H1 (cell line): Measurements from ENCODE around the gene KCNT1. TPM values are rescaled to one million over a fixed set of nuclear protein-coding genes. Genes with fewer than 3 reads are reported as not detected.

Experiments used
- CTCF ChIA-PET: fragments of 300-600 bp; sonication (Branson Sonifier 250); formaldehyde crosslinking; loops from one replicate; lab custom pipeline; 2021; ENCODE audit not compliant: partially characterized antibody; lab: Charles Lee
- POLR2A ChIA-PET: fragments of 300-600 bp; sonication (Branson Sonifier 250); formaldehyde crosslinking; loops from one replicate; lab custom pipeline; 2021; ENCODE audit warnings: inconsistent platforms; ENCODE audit not compliant: partially characterized antibody; lab: Charles Lee
- DNase-seq, 2 experiments: peaks; one replicate each; pipeline versions ENCODE4 v3.0.0 to v3.0.0-alpha.2; 2010 to 2022; ENCODE audit warnings: low spot score in 2 of 2, low read depth in 1 of 2, mixed read lengths in 1 of 2
- FAIRE-seq: peaks from 2 replicates; lab custom pipeline; 2011; peaks lifted over from hg19 to GRCh38; lab: Jason Lieb, UNC
- H2AFZ ChIP-seq: 2 replicates; pipeline ENCODE4 v1.8.1; 2012; ENCODE audit warnings: low read length, inconsistent platforms
- H2AK5ac ChIP-seq: 2 replicates; pipeline ENCODE4 v1.6.1; 2013; ENCODE audit warnings: low read depth, low read length
- H2BK120ac ChIP-seq: replicated peaks from 2 replicates; pipeline ENCODE3; 2013; ENCODE audit warnings: low read depth, low read length, inconsistent platforms
- H2BK12ac ChIP-seq: 2 replicates; pipeline ENCODE4 v1.6.1; 2013; ENCODE audit warnings: low read depth, low read length
- H2BK15ac ChIP-seq: 2 replicates; pipeline ENCODE4 v1.6.1; 2013; ENCODE audit warnings: low read length
- H2BK20ac ChIP-seq: 2 replicates; pipeline ENCODE4 v1.6.1; 2013; ENCODE audit warnings: low read length
- H2BK5ac ChIP-seq: 2 replicates; pipeline ENCODE4 v1.6.1; 2013; ENCODE audit warnings: low read depth, low read length
- H3K14ac ChIP-seq: 2 replicates; pipeline ENCODE4 v1.6.1; 2013; ENCODE audit warnings: inconsistent platforms; ENCODE audit not compliant: insufficient read length
- H3K18ac ChIP-seq: 2 replicates; pipeline ENCODE4 v1.6.1; 2013; ENCODE audit warnings: low read length; ENCODE audit errors: extremely low read depth
- H3K23ac ChIP-seq: 2 replicates; pipeline ENCODE4 v1.6.1; 2013; ENCODE audit warnings: inconsistent platforms; ENCODE audit not compliant: insufficient read length
- H3K23me2 ChIP-seq: 2 replicates; pipeline ENCODE4 v1.6.1; 2013; ENCODE audit warnings: low read depth, low read length
- H3K27ac ChIP-seq: 2 replicates; pipeline ENCODE4 v1.6.1; 2011; ENCODE audit warnings: low read depth, low read length, inconsistent platforms
- H3K27me3 ChIP-seq, 4 experiments: replicated peaks in 1 of 4; 1 replicate in 1 of 4; 2 replicates in 3 of 4; pipeline versions ENCODE4 v1.6.1 to v1.8.1; 2011 to 2013; ENCODE audit warnings: low read length in 3 of 4, mild to moderate bottlenecking in 3 of 4, inconsistent platforms in 2 of 4, mixed read lengths in 2 of 4, moderate library complexity in 1 of 4; ENCODE audit not compliant: control insufficient read depth in 3 of 4, insufficient read depth in 3 of 4; ENCODE audit errors: extremely low read depth in 1 of 4
- H3K36me3 ChIP-seq, 4 experiments: 2 replicates each; pipeline versions ENCODE4 v1.6.1 to v1.8.1; 2011 to 2013; ENCODE audit warnings: mild to moderate bottlenecking in 4 of 4, low read length in 3 of 4, moderate library complexity in 2 of 4, control low read depth in 1 of 4, inconsistent platforms in 1 of 4; ENCODE audit not compliant: insufficient read depth in 4 of 4, control insufficient read depth in 2 of 4
- H3K4ac ChIP-seq: replicated peaks from 2 replicates; pipeline ENCODE3; 2013; ENCODE audit warnings: low read length, low read depth, mixed read lengths, inconsistent platforms; ENCODE audit not compliant: insufficient read length
- H3K4me1 ChIP-seq, 4 experiments: replicated peaks in 1 of 4; 1 replicate in 1 of 4; 2 replicates in 3 of 4; pipeline versions ENCODE4 v1.6.1 to v1.8.1; 2011 to 2013; ENCODE audit warnings: low read length in 3 of 4, inconsistent platforms in 2 of 4, mixed read lengths in 1 of 4; ENCODE audit not compliant: insufficient read depth in 4 of 4, control insufficient read depth in 3 of 4
- H3K4me2 ChIP-seq, 2 experiments: 2 replicates each; pipeline versions ENCODE4 v1.6.1 to v1.8.1; 2011 to 2013; ENCODE audit warnings: low read depth in 2 of 2, low read length in 2 of 2, control low read depth in 1 of 2, inconsistent platforms in 1 of 2, mild to moderate bottlenecking in 1 of 2; ENCODE audit not compliant: insufficient read depth in 1 of 2
- H3K4me3 ChIP-seq, 4 experiments: fragments of 200-600, 300-600 bp in 1 of 4; sonication (generic), shearing (Covaris generic), sonication (Bioruptor Twin) in 1 of 4; 2 replicates each; pipeline versions ENCODE4 v1.5.1 to v1.8.1; 2011 to 2016; ENCODE audit warnings: low read length in 4 of 4, low read depth in 3 of 4, control low read depth in 2 of 4, inconsistent platforms in 2 of 4, mild to moderate bottlenecking in 2 of 4, mixed read lengths in 1 of 4, moderate library complexity in 1 of 4; ENCODE audit not compliant: insufficient read depth in 2 of 4; ENCODE audit errors: extremely low read depth in 1 of 4
- H3K56ac ChIP-seq: replicated peaks from 2 replicates; pipeline ENCODE3; 2013; ENCODE audit warnings: low read depth, mild to moderate bottlenecking, mixed read lengths, low read length, inconsistent platforms; ENCODE audit not compliant: insufficient read length
- H3K79me1 ChIP-seq: 2 replicates; pipeline ENCODE4 v1.6.1; 2013; ENCODE audit warnings: low read depth, low read length, control low read depth
- H3K79me2 ChIP-seq, 2 experiments: 2 replicates each; pipeline versions ENCODE4 v1.6.1 to v1.8.1; 2012 to 2013; ENCODE audit warnings: low read length in 2 of 2, mild to moderate bottlenecking in 2 of 2, inconsistent platforms in 1 of 2; ENCODE audit not compliant: insufficient read depth in 2 of 2, control insufficient read depth in 1 of 2
- H3K9ac ChIP-seq, 4 experiments: replicated peaks in 1 of 4; 1 replicate in 1 of 4; 2 replicates in 3 of 4; pipeline versions ENCODE4 v1.6.1 to v1.8.1; 2011 to 2013; ENCODE audit warnings: low read depth in 3 of 4, low read length in 3 of 4, control low read depth in 2 of 4, mild to moderate bottlenecking in 2 of 4, moderate library complexity in 2 of 4, inconsistent platforms in 1 of 4; ENCODE audit errors: extremely low read depth in 1 of 4
- H3K9me3 ChIP-seq, 2 experiments: 2 replicates each; pipeline versions ENCODE4 v1.6.1 to v1.8.1; 2012 to 2013; ENCODE audit warnings: mild to moderate bottlenecking in 2 of 2, moderate library complexity in 2 of 2, control low read depth in 1 of 2, inconsistent platforms in 1 of 2, low read depth in 1 of 2, low read length in 1 of 2, mixed read lengths in 1 of 2; ENCODE audit not compliant: insufficient read depth in 2 of 2
- H4K20me1 ChIP-seq, 2 experiments: replicated peaks in 1 of 2; 2 replicates each; pipeline versions ENCODE3 to v1.8.1; 2011 to 2013; ENCODE audit warnings: inconsistent platforms in 2 of 2, low read length in 2 of 2, mild to moderate bottlenecking in 1 of 2; ENCODE audit not compliant: insufficient read depth in 2 of 2, control insufficient read depth in 1 of 2
- H4K5ac ChIP-seq: 2 replicates; pipeline ENCODE4 v1.6.1; 2013; ENCODE audit warnings: low read length, low read depth, mixed read lengths, inconsistent platforms; ENCODE audit not compliant: insufficient read length
- H4K8ac ChIP-seq: 2 replicates; pipeline ENCODE4 v1.8.0; 2013; ENCODE audit warnings: mild to moderate bottlenecking, moderate library complexity, low read length, inconsistent platforms; ENCODE audit not compliant: insufficient read depth; ENCODE audit errors: extremely low read depth
- H4K91ac ChIP-seq: replicated peaks from 2 replicates; pipeline ENCODE3; 2013; ENCODE audit warnings: low read length, mixed read lengths, inconsistent platforms; ENCODE audit not compliant: insufficient read length
- ATF2 ChIP-seq: IDR thresholded peaks from 2 replicates; pipeline ENCODE4 v1.6.1; 2012; ENCODE audit warnings: low read length, inconsistent platforms
- CBX5 ChIP-seq: fragments of 300-800, 300-1000 bp; sonication (generic); IDR thresholded peaks from 2 replicates; pipeline ENCODE4 v1.7.1; 2016; ENCODE audit warnings: antibody characterized with exemption, low read length, low read depth
- CHD2 ChIP-seq: IDR thresholded peaks from 2 replicates; pipeline ENCODE4 v1.6.1; 2012; ENCODE audit warnings: low read length, improper control_type of control experiment
- CREB1 ChIP-seq: IDR thresholded peaks from 2 replicates; pipeline ENCODE4 v1.6.1; 2012; ENCODE audit warnings: inconsistent platforms
- CTBP2 ChIP-seq: IDR thresholded peaks from 2 replicates; pipeline ENCODE4 v1.7.0; 2011; ENCODE audit warnings: borderline replicate concordance, mild to moderate bottlenecking, moderate library complexity, mixed read lengths, low read length; ENCODE audit not compliant: insufficient read depth, insufficient read length
- EZH2 ChIP-seq: fragments of 200-600 bp; sonication (generic); IDR thresholded peaks from 2 replicates; pipeline ENCODE4 v1.7.1; 2012; ENCODE audit warnings: low read depth, mild to moderate bottlenecking, moderate library complexity, low read length, inconsistent platforms; ENCODE audit not compliant: severe bottlenecking
- GABPA ChIP-seq: IDR thresholded peaks from 2 replicates; pipeline ENCODE4 v1.6.1; 2011; ENCODE audit warnings: mild to moderate bottlenecking, low read length, moderate library complexity, borderline replicate concordance; ENCODE audit not compliant: insufficient read depth
- JUN ChIP-seq: IDR thresholded peaks from 2 replicates; pipeline ENCODE4 v1.6.1; 2011; ENCODE audit warnings: low read depth, mild to moderate bottlenecking, improper control_type of control experiment, low read length
- JUND ChIP-seq: IDR thresholded peaks from 2 replicates; pipeline ENCODE4 v1.6.1; 2011; ENCODE audit warnings: mild to moderate bottlenecking, improper control_type of control experiment, low read length
- SP4 ChIP-seq: IDR thresholded peaks from 2 replicates; pipeline ENCODE4 v1.6.1; 2012; ENCODE audit warnings: low read length, inconsistent platforms
- SRF ChIP-seq: IDR thresholded peaks from 2 replicates; pipeline ENCODE4 v1.6.1; 2011; ENCODE audit warnings: mild to moderate bottlenecking, low read depth, low read length, moderate library complexity
- TAF7 ChIP-seq: optimal IDR thresholded peaks from 2 replicates; pipeline ENCODE3; 2011; ENCODE audit warnings: low read depth, mild to moderate bottlenecking, inconsistent platforms, low read length, moderate library complexity, borderline replicate concordance
- WGBS, 2 experiments: shearing (Covaris generic) in 1 of 2; methylation state at CpG; one replicate each; pipeline versions ENCODE4 v1.1.6 to v1.1.7; 2013 to 2015; ENCODE audit warnings: low lambda C conversion rate in 2 of 2, mixed read lengths in 2 of 2, inconsistent platforms in 1 of 2, low coverage in 1 of 2, missing lambda C conversion rate in 1 of 2; ENCODE audit not compliant: insufficient replicate concordance in 2 of 2, insufficient coverage in 1 of 2, insufficient read length in 1 of 2; ENCODE audit errors: extremely low coverage in 1 of 2, missing lambda C conversion rate in 1 of 2; 5-methylcytosine and 5-hydroxymethylcytosine counted together
- polyA plus RNA-seq, 7 experiments: library from polyadenylated mRNA; depleted of rRNA in 3 of 7; stranded (reverse) in 5 of 7; unstranded in 2 of 7; fragments of >200 nt in 5 of 7; fragments of 200-250 nt in 2 of 7; gene quantifications; 1 replicate in 5 of 7; 2 replicates in 1 of 7; 4 replicates in 1 of 7; pipeline versions ENCODE4 v1.2.1 to v1.2.3, GENCODE V29; 2011 to 2013; ENCODE audit warnings: missing spikeins in 2 of 7, mixed read lengths in 2 of 7
- total RNA-seq: library from RNA; stranded (reverse); fragmentation: NEBNext Ultra II Directional; extraction: Animal tissue kit (Norgen Biotek cat#: 25700); gene quantifications from 2 replicates; pipeline ENCODE4 v1.2.1, GENCODE V29; 2021

The KCNT1 gene
- total and polyA plus RNA-seq, 2 of the 8 experiments (the other 6 are each of a cell fraction or from before 2014, with no cell fraction given): 0.13 to 0.20 TPM

GRCh38 chr9:135794361-135794885 lies 92.4 kb downstream of the KCNT1 start:
- no peak overlapping the region for H3K4ac ChIP-seq
- CTCF ChIA-PET: interaction anchor here (0.8 to 2.6 kb wide), 7 partner anchors 26 to 198 kb away, joined by 3 to 15 read pairs (median 3); no protein-coding TSS in a partner anchor
- H4K5ac ChIP-seq: no peak overlapping the region
- H2AFZ ChIP-seq: no peak overlapping the region
- H3K4me1 ChIP-seq: no peaks in the 10 kb centered on the region; a peak in 1 of 7 replicates
- H2BK5ac ChIP-seq: no peak overlapping the region
- no peak for FAIRE-seq
- no peak overlapping the region for H3K18ac ChIP-seq
- no peak overlapping the region for H3K14ac ChIP-seq
- H2AK5ac ChIP-seq: no peak overlapping the region
- H4K8ac ChIP-seq: no peak overlapping the region
- H3K23ac ChIP-seq: no peak overlapping the region
- H3K27me3 ChIP-seq: no peaks in the 10 kb centered on the region
- H2BK12ac ChIP-seq: no peak overlapping the region
- H3K56ac ChIP-seq: no peak overlapping the region
- no peak overlapping the region for H3K4me3 ChIP-seq
- H3K23me2 ChIP-seq: no peaks in the 10 kb centered on the region
- no peak overlapping the region for H2BK20ac ChIP-seq
- no peak for DNase-seq
- no peaks in the 10 kb centered on the region for H3K9me3 ChIP-seq
- H4K20me1 ChIP-seq: no peaks in the 10 kb centered on the region
- H3K9ac ChIP-seq: no peak overlapping the region
- POLR2A ChIA-PET: interaction anchor here (1.0 kb wide), 1 partner anchor 74 kb away, joined by 3 read pairs; no protein-coding TSS in a partner anchor
- 94% methylated on average over 15 of the region's 15 CpGs; no CpG with 5 or more reads in 1 of the 2 experiments for WGBS, 2 experiments
- no peak overlapping the region for H3K4me2 ChIP-seq
- H3K36me3 ChIP-seq: no peaks in the 10 kb centered on the region
- H2BK15ac ChIP-seq: no peak overlapping the region
- H4K91ac ChIP-seq: no peak overlapping the region
- no peaks in the 10 kb centered on the region for H3K79me2 ChIP-seq
- H2BK120ac ChIP-seq: no peak overlapping the region
- no peaks in the 10 kb centered on the region for H3K79me1 ChIP-seq
- no peak overlapping the region for H3K27ac ChIP-seq
- no peak for TF ChIP-seq ATF2
- no peak for TF ChIP-seq SP4
- no peak for TF ChIP-seq JUN
- no peak for TF ChIP-seq CTBP2
- no peak for TF ChIP-seq CREB1
- TF ChIP-seq CHD2: no peak
- no peak for TF ChIP-seq TAF7
- TF ChIP-seq GABPA: no peak
- TF ChIP-seq EZH2: no peak
- no peak for TF ChIP-seq JUND
- no peak for TF ChIP-seq CBX5
- TF ChIP-seq SRF: no peak
